ENCODE results near the gene C6orf89.

DNA sequence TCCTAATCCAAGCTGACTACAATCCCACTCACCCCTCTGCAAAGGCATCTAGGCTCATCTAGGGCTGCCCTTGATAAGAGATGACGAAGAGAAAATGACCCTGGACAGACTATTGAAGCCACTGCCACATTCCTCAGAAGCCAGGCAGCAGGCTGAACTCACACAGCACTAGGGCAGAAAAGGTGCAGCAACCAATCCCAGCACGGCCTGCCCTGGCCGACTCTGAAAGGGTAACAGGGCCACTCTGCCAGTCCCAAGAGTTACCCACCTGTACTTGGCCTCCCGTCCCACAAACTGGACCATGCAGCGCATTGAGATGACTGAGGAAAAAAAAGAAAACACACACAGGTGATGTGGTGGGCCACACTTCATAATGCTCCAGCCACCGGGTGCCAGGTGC is 91.2 kb downstream of the C6orf89 start:
- no peak for TF ChIP-seq POLR2A (IDR thresholded peaks at IDR 0.05)
- TF ChIP-seq, protein P1, sequence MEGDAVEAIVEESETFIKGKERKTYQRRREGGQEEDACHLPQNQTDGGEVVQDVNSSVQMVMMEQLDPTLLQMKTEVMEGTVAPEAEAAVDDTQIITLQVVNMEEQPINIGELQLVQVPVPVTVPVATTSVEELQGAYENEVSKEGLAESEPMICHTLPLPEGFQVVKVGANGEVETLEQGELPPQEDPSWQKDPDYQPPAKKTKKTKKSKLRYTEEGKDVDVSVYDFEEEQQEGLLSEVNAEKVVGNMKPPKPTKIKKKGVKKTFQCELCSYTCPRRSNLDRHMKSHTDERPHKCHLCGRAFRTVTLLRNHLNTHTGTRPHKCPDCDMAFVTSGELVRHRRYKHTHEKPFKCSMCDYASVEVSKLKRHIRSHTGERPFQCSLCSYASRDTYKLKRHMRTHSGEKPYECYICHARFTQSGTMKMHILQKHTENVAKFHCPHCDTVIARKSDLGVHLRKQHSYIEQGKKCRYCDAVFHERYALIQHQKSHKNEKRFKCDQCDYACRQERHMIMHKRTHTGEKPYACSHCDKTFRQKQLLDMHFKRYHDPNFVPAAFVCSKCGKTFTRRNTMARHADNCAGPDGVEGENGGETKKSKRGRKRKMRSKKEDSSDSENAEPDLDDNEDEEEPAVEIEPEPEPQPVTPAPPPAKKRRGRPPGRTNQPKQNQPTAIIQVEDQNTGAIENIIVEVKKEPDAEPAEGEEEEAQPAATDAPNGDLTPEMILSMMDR (IDR thresholded peaks at IDR 0.05), result no peak
- no peak for TF ChIP-seq POLR2AphosphoS5 (IDR thresholded peaks at IDR 0.05; ENCODE audit: insufficient read depth in 1 of 2, low read depth in 1 of 2)

Data from vagina (tissue), 2 donors.